Skeletal muscle satellite cell (primary cell): ENCODE data around the gene DOCK9.

Source experiments
- H3K27me3 ChIP-seq: 2 replicates; pipeline ENCODE4 v1.7.0; 2013; ENCODE audit warnings: low read length; ENCODE audit not compliant: control insufficient read depth, insufficient read depth
- H3K36me3 ChIP-seq: 2 replicates; pipeline ENCODE4 v1.7.0; 2013; ENCODE audit warnings: mild to moderate bottlenecking, control low read depth, low read length; ENCODE audit not compliant: insufficient read depth
- H3K4me1 ChIP-seq: 2 replicates; pipeline ENCODE4 v1.7.0; 2013; ENCODE audit warnings: low read length; ENCODE audit not compliant: control insufficient read depth, insufficient read depth
- H3K4me2 ChIP-seq: 2 replicates; pipeline ENCODE4 v1.7.0; 2013; ENCODE audit warnings: mild to moderate bottlenecking, low read length
- H3K4me3 ChIP-seq: 2 replicates; pipeline ENCODE4 v1.7.0; 2013; ENCODE audit warnings: low read length
- H3K9ac ChIP-seq: 2 replicates; pipeline ENCODE4 v1.7.0; 2013; ENCODE audit warnings: mild to moderate bottlenecking, low read depth, low read length, moderate library complexity
- H3K9me3 ChIP-seq: replicated peaks from 2 replicates; pipeline ENCODE4 v1.7.0; 2013; ENCODE audit warnings: mild to moderate bottlenecking, control low read depth, low read length

DOCK9 gene

GRCh38 chr13:98889419-98890085 lies 88.3 kb downstream of the DOCK9 start:
- Histone ChIP-seq H3K36me3 (peaks cover 16% of the 10 kb centered on the region), H3K9ac (no peak overlapping the region), H3K4me1 (peaks cover 20% of the 10 kb centered on the region), H3K4me3 (no peak overlapping the region), H3K27me3 (no peaks in the 10 kb centered on the region), H3K4me2 (no peak overlapping the region), H3K9me3 (no peaks in the 10 kb centered on the region)

GRCh38 chr13:98888890-98889279 lies 89.0 kb downstream of the DOCK9 start:
- H3K9ac ChIP-seq = no peak overlapping the region
- no peaks in the 10 kb centered on the region for H3K27me3 ChIP-seq
- H3K4me3 ChIP-seq = no peak overlapping the region
- H3K9me3 ChIP-seq = no peaks in the 10 kb centered on the region
- H3K36me3 ChIP-seq = peaks cover 16% of the 10 kb centered on the region
- H3K4me2 ChIP-seq = no peak overlapping the region
- peaks cover 20% of the 10 kb centered on the region for H3K4me1 ChIP-seq

GRCh38 chr13:98888222-98888889 lies 89.5 kb downstream of the DOCK9 start:
- no peak overlapping the region for H3K4me2 ChIP-seq
- no peak overlapping the region for H3K4me3 ChIP-seq
- no peak overlapping the region for H3K9ac ChIP-seq
- no peaks in the 10 kb centered on the region for H3K27me3 ChIP-seq
- H3K9me3 ChIP-seq = no peaks in the 10 kb centered on the region
- H3K4me1 ChIP-seq = peaks cover 20% of the 10 kb centered on the region
- peaks cover 16% of the 10 kb centered on the region for H3K36me3 ChIP-seq

- H3K4me1 ChIP-seq = peaks cover 20% of the 10 kb centered on the region
- H3K27me3 ChIP-seq = no peaks in the 10 kb centered on the region
- no peaks in the 10 kb centered on the region for H3K9me3 ChIP-seq
- no peak overlapping the region for H3K4me3 ChIP-seq
- peaks cover 25% of the 10 kb centered on the region for H3K36me3 ChIP-seq
- H3K4me2 ChIP-seq = no peak overlapping the region
- no peak overlapping the region for H3K9ac ChIP-seq
Measured at GRCh38 chr13:98886587-98887230, 91.2 kb downstream of the DOCK9 start.

- Histone ChIP-seq H3K9ac (no peak overlapping the region), H3K4me3 (no peak overlapping the region), H3K36me3 (peaks cover 32% of the 10 kb centered on the region), H3K9me3 (no peaks in the 10 kb centered on the region), H3K4me2 (no peak overlapping the region), H3K27me3 (no peaks in the 10 kb centered on the region), H3K4me1 (peaks cover 16% of the 10 kb centered on the region)
Measured at GRCh38 chr13:98885600-98885999, 92.3 kb downstream of the DOCK9 start.

- Histone ChIP-seq H3K4me3 (no peak overlapping the region), H3K4me2 (no peak overlapping the region), H3K36me3 (peaks cover 37% of the 10 kb centered on the region), H3K27me3 (no peaks in the 10 kb centered on the region), H3K9ac (no peak overlapping the region), H3K9me3 (no peaks in the 10 kb centered on the region), H3K4me1 (peaks cover 3% of the 10 kb centered on the region)
Measured at GRCh38 chr13:98883998-98884397, 93.9 kb downstream of the DOCK9 start.

GRCh38 chr13:98881390-98881789 lies 96.5 kb downstream of the DOCK9 start:
- H3K4me2 ChIP-seq = no peak overlapping the region
- H3K4me3 ChIP-seq = no peak overlapping the region
- no peaks in the 10 kb centered on the region for H3K9me3 ChIP-seq
- no peak overlapping the region for H3K9ac ChIP-seq
- peaks cover 3% of the 10 kb centered on the region for H3K4me1 ChIP-seq
- H3K36me3 ChIP-seq = peaks cover 32% of the 10 kb centered on the region
- no peaks in the 10 kb centered on the region for H3K27me3 ChIP-seq

- peaks cover 3% of the 10 kb centered on the region for H3K4me1 ChIP-seq
- no peak overlapping the region for H3K4me2 ChIP-seq
- no peaks in the 10 kb centered on the region for H3K27me3 ChIP-seq
- H3K9me3 ChIP-seq = no peaks in the 10 kb centered on the region
- no peak overlapping the region for H3K9ac ChIP-seq
- H3K36me3 ChIP-seq = peaks cover 32% of the 10 kb centered on the region
- no peak overlapping the region for H3K4me3 ChIP-seq
Measured at GRCh38 chr13:98880677-98881076, 97.2 kb downstream of the DOCK9 start.

GRCh38 chr13:98879957-98880356 lies 97.9 kb downstream of the DOCK9 start:
- Histone ChIP-seq H3K9me3 (no peaks in the 10 kb centered on the region), H3K4me2 (no peak overlapping the region), H3K4me3 (no peak overlapping the region), H3K9ac (no peak overlapping the region), H3K4me1 (peaks cover 3% of the 10 kb centered on the region), H3K27me3 (no peaks in the 10 kb centered on the region), H3K36me3 (peaks cover 28% of the 10 kb centered on the region)

- H3K36me3 ChIP-seq = peaks cover 24% of the 10 kb centered on the region
- no peak overlapping the region for H3K9ac ChIP-seq
- no peaks in the 10 kb centered on the region for H3K9me3 ChIP-seq
- H3K4me3 ChIP-seq = no peak overlapping the region
- H3K4me2 ChIP-seq = no peak overlapping the region
- H3K27me3 ChIP-seq = no peaks in the 10 kb centered on the region
- peaks cover 3% of the 10 kb centered on the region for H3K4me1 ChIP-seq
Measured at GRCh38 chr13:98879127-98879520, 98.7 kb downstream of the DOCK9 start.

GRCh38 chr13:98878486-98879126 lies 99.3 kb downstream of the DOCK9 start:
- peaks cover 29% of the 10 kb centered on the region for H3K36me3 ChIP-seq
- peaks cover 1% of the 10 kb centered on the region for H3K9me3 ChIP-seq
- no peak overlapping the region for H3K4me2 ChIP-seq
- no peak overlapping the region for H3K4me3 ChIP-seq
- no peaks in the 10 kb centered on the region for H3K27me3 ChIP-seq
- no peak overlapping the region for H3K9ac ChIP-seq
- H3K4me1 ChIP-seq = peaks cover 3% of the 10 kb centered on the region
